Epithelial cell of proximal tubule (primary cell): ENCODE measurements around the gene PIK3R5. TPM values are rescaled to one million over a fixed set of nuclear protein-coding genes. Genes with fewer than 3 reads are reported as not detected.

Source experiments
- DNase-seq: peaks from one replicate; pipeline ENCODE4 v3.0.0-alpha.2; 2011; ENCODE audit warnings: low read depth
- H3K4me3 ChIP-seq: 2 replicates; pipeline ENCODE4 v1.5.1; 2011; ENCODE audit warnings: low read depth, mild to moderate bottlenecking, low read length
- CTCF ChIP-seq: conservative IDR thresholded peaks from 2 replicates; pipeline ENCODE4 v1.5.1; 2012; ENCODE audit warnings: low read depth, mild to moderate bottlenecking, low read length
- total RNA-seq: library from RNA; depleted of rRNA; stranded (reverse); fragments of >200 nt; gene quantifications from 2 replicates; pipeline ENCODE4 v1.2.3, GENCODE V29; 2015

PIK3R5 gene
- total RNA-seq, 1 donor from 2014 or later = 0.12 TPM

GRCh38 chr17:8944748-8945147, 20.8 kb downstream of the PIK3R5 start:
- no peak overlapping the region for H3K4me3 ChIP-seq
- no peak for DNase-seq
- TF ChIP-seq CTCF = no peak

- no peak for TF ChIP-seq CTCF
- H3K4me3 ChIP-seq = no peak overlapping the region
- no peak for DNase-seq
Observed at GRCh38 chr17:8944083-8944482, 21.4 kb downstream of the PIK3R5 start.

GRCh38 chr17:8941980-8942622, 23.4 kb downstream of the PIK3R5 start:
- no peak for DNase-seq
- H3K4me3 ChIP-seq = no peak overlapping the region
- TF ChIP-seq CTCF = no peak

- TF ChIP-seq CTCF = no peak
- no peak for DNase-seq
- no peak overlapping the region for H3K4me3 ChIP-seq
Observed at GRCh38 chr17:8941520-8941919, 24.0 kb downstream of the PIK3R5 start.

GRCh38 chr17:8940866-8941471, 24.5 kb downstream of the PIK3R5 start:
- no peak for TF ChIP-seq CTCF
- no peak for DNase-seq
- no peak overlapping the region for H3K4me3 ChIP-seq

- TF ChIP-seq CTCF = no peak
- no peak for DNase-seq
- no peak overlapping the region for H3K4me3 ChIP-seq
Observed at GRCh38 chr17:8939496-8940334, 25.8 kb downstream of the PIK3R5 start.
